Rectal smooth muscle tissue (tissue), 1 donor: Measurements from ENCODE around the gene AP1M1.

Experiments used
- H3K27ac ChIP-seq: one replicate; pipeline ENCODE4 v1.7.0; 2013; ENCODE audit warnings: low read depth, low read length, inconsistent platforms
- H3K27me3 ChIP-seq: one replicate; pipeline ENCODE4 v1.7.0; 2013; ENCODE audit warnings: low read length; ENCODE audit not compliant: control insufficient read depth, insufficient read depth
- H3K36me3 ChIP-seq: one replicate; pipeline ENCODE4 v1.7.0; 2013; ENCODE audit warnings: low read length; ENCODE audit not compliant: control insufficient read depth, insufficient read depth
- H3K4me1 ChIP-seq: one replicate; pipeline ENCODE4 v1.7.0; 2013; ENCODE audit warnings: low read length; ENCODE audit not compliant: control insufficient read depth, insufficient read depth
- H3K4me3 ChIP-seq: one replicate; pipeline ENCODE4 v1.7.0; 2013; ENCODE audit warnings: low read length
- H3K9ac ChIP-seq: one replicate; pipeline ENCODE4 v1.7.0; 2013; ENCODE audit warnings: low read length

AP1M1 gene

GRCh38 chr19:16252459-16253205, 54.9 kb downstream of the AP1M1 start:
- H3K36me3 ChIP-seq: no peaks in the 10 kb centered on the region
- no peak overlapping the region for H3K27ac ChIP-seq
- H3K27me3 ChIP-seq: no peaks in the 10 kb centered on the region
- H3K4me3 ChIP-seq: no peak overlapping the region
- H3K9ac ChIP-seq: no peak overlapping the region
- H3K4me1 ChIP-seq: no peaks in the 10 kb centered on the region

GRCh38 chr19:16254851-16255408, 57.2 kb downstream of the AP1M1 start:
- no peak overlapping the region for H3K9ac ChIP-seq
- H3K27ac ChIP-seq: no peak overlapping the region

GRCh38 chr19:16257509-16258002, 59.8 kb downstream of the AP1M1 start:
- Histone ChIP-seq H3K4me1 (no peaks in the 10 kb centered on the region), H3K27me3 (no peaks in the 10 kb centered on the region), H3K9ac (no peak overlapping the region), H3K36me3 (no peaks in the 10 kb centered on the region), H3K4me3 (no peak overlapping the region), H3K27ac (no peak overlapping the region)

More at GRCh38 chr19:16254851-16255408, 57.2 kb downstream of the AP1M1 start:
- H3K4me3 ChIP-seq: no peak overlapping the region
- H3K4me1 ChIP-seq: no peaks in the 10 kb centered on the region
- no peaks in the 10 kb centered on the region for H3K27me3 ChIP-seq
- no peaks in the 10 kb centered on the region for H3K36me3 ChIP-seq

GRCh38 chr19:16258440-16258903, 60.8 kb downstream of the AP1M1 start:
- Histone ChIP-seq H3K36me3 (no peaks in the 10 kb centered on the region), H3K4me1 (no peaks in the 10 kb centered on the region), H3K27ac (peak overlapping the region; percentile 46), H3K27me3 (no peaks in the 10 kb centered on the region), H3K9ac (no peak overlapping the region), H3K4me3 (no peak overlapping the region)

GRCh38 chr19:16259385-16260159, 61.9 kb downstream of the AP1M1 start:
- Histone ChIP-seq H3K27me3 (no peaks in the 10 kb centered on the region), H3K4me1 (no peaks in the 10 kb centered on the region), H3K9ac (no peak overlapping the region), H3K4me3 (no peak overlapping the region), H3K27ac (peak overlapping the region; percentile 15), H3K36me3 (no peaks in the 10 kb centered on the region)

GRCh38 chr19:16260160-16260811, 62.6 kb downstream of the AP1M1 start:
- Histone ChIP-seq H3K36me3 (no peaks in the 10 kb centered on the region), H3K27me3 (no peaks in the 10 kb centered on the region), H3K27ac (no peak overlapping the region), H3K4me3 (no peak overlapping the region), H3K9ac (no peak overlapping the region), H3K4me1 (no peaks in the 10 kb centered on the region)

GRCh38 chr19:16260812-16261161, 63.1 kb downstream of the AP1M1 start:
- no peaks in the 10 kb centered on the region for H3K4me1 ChIP-seq
- H3K9ac ChIP-seq: no peak overlapping the region
- H3K27me3 ChIP-seq: no peaks in the 10 kb centered on the region
- H3K36me3 ChIP-seq: no peaks in the 10 kb centered on the region
- H3K27ac ChIP-seq: no peak overlapping the region
- H3K4me3 ChIP-seq: no peak overlapping the region

GRCh38 chr19:16261584-16262368, 64.1 kb downstream of the AP1M1 start:
- Histone ChIP-seq H3K9ac (no peak overlapping the region), H3K36me3 (no peaks in the 10 kb centered on the region), H3K27me3 (no peaks in the 10 kb centered on the region), H3K27ac (no peak overlapping the region), H3K4me3 (no peak overlapping the region), H3K4me1 (no peaks in the 10 kb centered on the region)

- no peak overlapping the region for H3K9ac ChIP-seq
- no peaks in the 10 kb centered on the region for H3K27me3 ChIP-seq
- no peaks in the 10 kb centered on the region for H3K36me3 ChIP-seq
- no peak overlapping the region for H3K27ac ChIP-seq
- no peak overlapping the region for H3K4me3 ChIP-seq
- no peaks in the 10 kb centered on the region for H3K4me1 ChIP-seq
Observed at GRCh38 chr19:16262618-16263017, 64.9 kb downstream of the AP1M1 start.

GRCh38 chr19:16263141-16263761, 65.5 kb downstream of the AP1M1 start:
- Histone ChIP-seq H3K27ac (no peak overlapping the region), H3K27me3 (no peaks in the 10 kb centered on the region), H3K4me1 (no peaks in the 10 kb centered on the region), H3K9ac (no peak overlapping the region), H3K36me3 (no peaks in the 10 kb centered on the region), H3K4me3 (no peak overlapping the region)

- Histone ChIP-seq H3K36me3 (no peaks in the 10 kb centered on the region), H3K9ac (no peak overlapping the region), H3K4me1 (no peaks in the 10 kb centered on the region), H3K4me3 (no peak overlapping the region), H3K27ac (no peak overlapping the region), H3K27me3 (no peaks in the 10 kb centered on the region)
Observed at GRCh38 chr19:16265205-16265604, 67.5 kb downstream of the AP1M1 start.
